ENCODE results near the gene FFAR1.

GRCh38 chr19:35305181-35305580, 42.5 kb upstream of the FFAR1 start:
- TF ChIP-seq SMC3 (IDR thresholded peaks at IDR 0.05; ENCODE audit: low read depth, low read length) (no peak), REST (IDR thresholded peaks at IDR 0.05; ENCODE audit: low read depth, low read length) (no peak), USF2 (IDR thresholded peaks at IDR 0.05; ENCODE audit: borderline replicate concordance, low read depth, low read length) (no peak), POLR2AphosphoS5 (IDR thresholded peaks at IDR 0.05; ENCODE audit: low read depth, low read length) (no peak), TAF1 (IDR thresholded peaks at IDR 0.05; ENCODE audit: borderline replicate concordance, low read depth, low read length) (no peak), CTCF (IDR thresholded peaks at IDR 0.05) (no peak), RAD21 (IDR thresholded peaks at IDR 0.05; ENCODE audit: low read length) (no peak), FOXM1 (IDR thresholded peaks at IDR 0.05; ENCODE audit: low read depth) (no peak), MAX (IDR thresholded peaks at IDR 0.05; ENCODE audit: low read depth) (no peak), PBX3 (IDR thresholded peaks at IDR 0.05) (no peak), USF1 (IDR thresholded peaks at IDR 0.05; ENCODE audit: borderline replicate concordance, low read depth) (no peak), NFIC (IDR thresholded peaks at IDR 0.05; ENCODE audit: borderline replicate concordance) (no peak), EZH2phosphoT487 (IDR thresholded peaks at IDR 0.05; ENCODE audit: borderline replicate concordance, low read depth) (no peak)

All from SK-N-SH (cell line).